T-helper 2 cell (primary cell): ENCODE data around the gene RXYLT1.

Source experiments
- DNase-seq, 5 experiments: peaks; one replicate each; pipeline versions ENCODE4 v3.0.0 to v3.0.0-alpha.2; 2012 to 2022

Gene RXYLT1

GRCh38 chr12:63844391-63845341 is 65.0 kb downstream of the RXYLT1 start, which contains the start of gene SRGAP1:
Gene SRGAP1 (plus strand): TSS chr12:63844700. CDS start chr12:63844817, 117 bp downstream.
- peak in 1 of 5 experiments; percentile 6 for DNase-seq

- DNase-seq, result no peak
Observed at GRCh38 chr12:63845726-63846125, 66.0 kb downstream of the RXYLT1 start.

GRCh38 chr12:63846238-63846967 is 66.7 kb downstream of the RXYLT1 start:
- no peak for DNase-seq

- peak in 1 of 5 experiments; percentile 15 for DNase-seq
Observed at GRCh38 chr12:63848450-63848849, 68.7 kb downstream of the RXYLT1 start.

GRCh38 chr12:63849106-63849620 is 69.5 kb downstream of the RXYLT1 start:
- no peak for DNase-seq

- DNase-seq, result no peak
Observed at GRCh38 chr12:63849641-63850040, 69.9 kb downstream of the RXYLT1 start.

GRCh38 chr12:63853978-63854377 is 74.3 kb downstream of the RXYLT1 start:
- no peak for DNase-seq

- DNase-seq, result no peak
Observed at GRCh38 chr12:63855299-63855698, 75.6 kb downstream of the RXYLT1 start.

GRCh38 chr12:63857771-63858670 is 78.3 kb downstream of the RXYLT1 start:
- no peak for DNase-seq
